GM19324 (cell line): ENCODE measurements around the gene RMND5A.

Experiments
- ATAC-seq: cut with Tn5 transposase; IDR thresholded peaks from one replicate; pipeline ENCODE4 v1.9.1; 2021; ENCODE audit warnings: mild to moderate bottlenecking, moderate library complexity; ENCODE audit not compliant: unreplicated experiment, low FRiP score

The RMND5A gene

GRCh38 chr2:86789687-86790133, 69.6 kb downstream of the RMND5A start:
- ATAC-seq: no peak

- ATAC-seq: no peak
Measured at GRCh38 chr2:86790134-86790675, 70.1 kb downstream of the RMND5A start.

GRCh38 chr2:86790676-86791572, 70.8 kb downstream of the RMND5A start, which contains the start of gene CD8A:
TSS of gene CD8A (minus strand) at chr2:86790913. CDS start at chr2:86790825, 88 bp downstream.
- ATAC-seq: no peak

GRCh38 chr2:86791573-86791972, 71.5 kb downstream of the RMND5A start:
- no peak for ATAC-seq

GRCh38 chr2:86793752-86794151, 73.7 kb downstream of the RMND5A start:
- no peak for ATAC-seq

- no peak for ATAC-seq
Measured at GRCh38 chr2:86794861-86795260, 74.8 kb downstream of the RMND5A start.

- no peak for ATAC-seq
Measured at GRCh38 chr2:86800856-86801567, 80.9 kb downstream of the RMND5A start.

- no peak for ATAC-seq
Measured at GRCh38 chr2:86806059-86806857, 86.2 kb downstream of the RMND5A start.

- ATAC-seq: no peak
Measured at GRCh38 chr2:86807133-86807467, 87.0 kb downstream of the RMND5A start.

GRCh38 chr2:86807468-86808275, 87.6 kb downstream of the RMND5A start:
- peak; percentile 21 for ATAC-seq

GRCh38 chr2:86808315-86809161, 88.4 kb downstream of the RMND5A start:
- ATAC-seq: peak; percentile 91

GRCh38 chr2:86809481-86810121, 89.5 kb downstream of the RMND5A start:
- ATAC-seq: no peak

- ATAC-seq: no peak
Measured at GRCh38 chr2:86815611-86816010, 95.5 kb downstream of the RMND5A start.

- ATAC-seq: no peak
Measured at GRCh38 chr2:86818114-86818801, 98.2 kb downstream of the RMND5A start.

GRCh38 chr2:86818957-86819356, 98.9 kb downstream of the RMND5A start:
- no peak for ATAC-seq

GRCh38 chr2:86821306-86821705, 101.2 kb downstream of the RMND5A start:
- ATAC-seq: no peak

- ATAC-seq: no peak
Measured at GRCh38 chr2:86821842-86822241, 101.8 kb downstream of the RMND5A start.
